Keratinocyte (primary cell): Measurements from ENCODE around the gene BSX. TPM values are rescaled to one million over a fixed set of nuclear protein-coding genes. Genes with fewer than 3 reads are reported as not detected.
A peak's percentile ranks its signal among the peaks of the same experiment; 100 is the strongest.

Experiments
- DNase-seq: peaks from one replicate; pipeline ENCODE4 v3.0.0-alpha.2; 2011; ENCODE audit warnings: low read depth, missing footprints, low spot score
- FAIRE-seq: peaks from 2 replicates; lab custom pipeline; 2011; peaks lifted over from hg19 to GRCh38; lab: Jason Lieb, UNC
- H2AFZ ChIP-seq: 2 replicates; pipeline ENCODE4 v1.6.0; 2012; ENCODE audit warnings: low read length, control low read depth, inconsistent platforms; ENCODE audit not compliant: control insufficient read depth
- H3K27ac ChIP-seq: 2 replicates; pipeline ENCODE4 v1.5.1; 2011; ENCODE audit warnings: low read length; ENCODE audit not compliant: control insufficient read depth, insufficient read depth
- H3K27me3 ChIP-seq: 3 replicates; pipeline ENCODE4 v1.6.0; 2011; ENCODE audit warnings: low read length; ENCODE audit not compliant: control insufficient read depth, insufficient read depth; ENCODE audit errors: extremely low read depth
- H3K36me3 ChIP-seq, 2 experiments: 2 replicates in 1 of 2; 3 replicates in 1 of 2; pipeline ENCODE4 v1.5.1; 2011; ENCODE audit warnings: low read length in 2 of 2, mild to moderate bottlenecking in 1 of 2; ENCODE audit not compliant: control insufficient read depth in 2 of 2, insufficient read depth in 2 of 2; ENCODE audit errors: extremely low read depth in 1 of 2
- H3K4me1 ChIP-seq: 3 replicates; pipeline ENCODE4 v1.5.1; 2011; ENCODE audit warnings: low read length; ENCODE audit not compliant: control insufficient read depth, insufficient read depth; ENCODE audit errors: extremely low read depth
- H3K4me2 ChIP-seq: 3 replicates; pipeline ENCODE4 v1.6.0; 2011; ENCODE audit warnings: low read depth, low read length; ENCODE audit not compliant: control insufficient read depth, insufficient read depth; ENCODE audit errors: extremely low read depth
- H3K4me3 ChIP-seq, 3 experiments: fragments of 200-600 bp in 1 of 3; sonication (generic) in 1 of 3; 2 replicates in 2 of 3; 3 replicates in 1 of 3; pipeline ENCODE4 v1.5.1; 2011 to 2016; ENCODE audit warnings: low read length in 3 of 3, mild to moderate bottlenecking in 3 of 3, control low read depth in 2 of 3, inconsistent platforms in 1 of 3, low read depth in 1 of 3, mixed read lengths in 1 of 3, mixed run types in 1 of 3, moderate library complexity in 1 of 3; ENCODE audit not compliant: control insufficient read depth in 2 of 3, insufficient read depth in 2 of 3; ENCODE audit errors: extremely low read depth in 1 of 3
- H3K79me2 ChIP-seq: 2 replicates; pipeline ENCODE4 v1.6.0; 2012; ENCODE audit warnings: low read length; ENCODE audit not compliant: control insufficient read depth, insufficient read depth
- H3K9ac ChIP-seq: 3 replicates; pipeline ENCODE4 v1.6.0; 2011; ENCODE audit warnings: low read length; ENCODE audit not compliant: control insufficient read depth, insufficient read depth; ENCODE audit errors: extremely low read depth
- H3K9me1 ChIP-seq: 3 replicates; pipeline ENCODE4 v1.6.0; 2011; ENCODE audit warnings: low read length; ENCODE audit not compliant: control insufficient read depth, insufficient read depth; ENCODE audit errors: extremely low read depth
- H3K9me3 ChIP-seq: 2 replicates; pipeline ENCODE4 v1.5.1; 2012; ENCODE audit warnings: low read depth, low read length; ENCODE audit not compliant: control insufficient read depth
- H4K20me1 ChIP-seq: 3 replicates; pipeline ENCODE4 v1.6.0; 2011; ENCODE audit warnings: low read length; ENCODE audit not compliant: control insufficient read depth, insufficient read depth; ENCODE audit errors: extremely low read depth
- CTCF ChIP-seq, 3 experiments: IDR thresholded peaks in 1 of 3; conservative IDR thresholded peaks in 1 of 3; optimal IDR thresholded peaks in 1 of 3; 2 replicates in 2 of 3; 3 replicates in 1 of 3; pipeline versions ENCODE3 to v1.5.1; 2011; ENCODE audit warnings: low read length in 3 of 3, mild to moderate bottlenecking in 3 of 3, moderate library complexity in 2 of 3, control low read depth in 1 of 3, inconsistent platforms in 1 of 3; ENCODE audit not compliant: insufficient read depth in 2 of 3; ENCODE audit errors: extremely low read depth in 1 of 3
- EZH2 ChIP-seq: IDR thresholded peaks from one replicate; pipeline ENCODE4 v1.6.1; 2012; ENCODE audit warnings: inconsistent platforms, mild to moderate bottlenecking, low read length, moderate library complexity
- dilution Hi-C: fragments of 300-500 bp; cut with MboI; formaldehyde crosslinking; loops from one replicate; pipeline ENCODE4 v1.7.0; 2020; ENCODE audit warnings: low sequenced_read_pairs; ENCODE audit not compliant: extremely low pct_ligation_motif_present
- polyA plus RNA-seq, 5 experiments: library from polyadenylated mRNA; depleted of rRNA in 3 of 5; stranded (reverse) in 3 of 5; stranded (forward) in 1 of 5; unstranded in 1 of 5; fragments of >200 nt; gene quantifications; 1 replicate in 1 of 5; 2 replicates in 3 of 5; 3 replicates in 1 of 5; pipeline versions ENCODE4 v1.2.1 to v1.2.3, GENCODE V29; 2011 to 2012; ENCODE audit warnings: missing spikeins in 2 of 5, low read depth in 1 of 5, low replicate concordance in 1 of 5

The BSX gene
- polyA plus RNA-seq, 1 donor (not counting 4 experiments of a cell fraction or from before 2014, with no cell fraction given), result not detected

- H3K9ac ChIP-seq, result no peak overlapping the region
- H3K27me3 ChIP-seq, result peaks cover 3% of the 10 kb centered on the region
- H3K79me2 ChIP-seq, result no peaks in the 10 kb centered on the region
- H3K4me1 ChIP-seq, result no peaks in the 10 kb centered on the region
- no peak overlapping the region for H3K27ac ChIP-seq
- no peak overlapping the region for H2AFZ ChIP-seq
- no peaks in the 10 kb centered on the region for H3K36me3 ChIP-seq
- TF ChIP-seq CTCF (optimal IDR thresholded peaks at IDR 0.05 in 1 of 3, IDR thresholded peaks at IDR 0.05 in 1 of 3, conservative IDR thresholded peaks at IDR 0.05 in 1 of 3; ENCODE audit: extremely low read depth in 1 of 3, insufficient read depth in 2 of 3, low read length in 3 of 3) (peak; percentile 69 to 77 (median 69)), EZH2 (no peak)
- H4K20me1 ChIP-seq, result no peaks in the 10 kb centered on the region
- no peaks in the 10 kb centered on the region for H3K9me3 ChIP-seq
- dilution Hi-C loops, result no loop called here
- peak; percentile 69 for FAIRE-seq
- no peak for DNase-seq
- no peak overlapping the region for H3K4me3 ChIP-seq
- H3K9me1 ChIP-seq, result no peaks in the 10 kb centered on the region
- H3K4me2 ChIP-seq, result no peak overlapping the region
These were observed 39.3 kb upstream of the BSX start for GRCh38 chr11:123020968-123021367.

GRCh38 chr11:123018702-123019101 lies 37.1 kb upstream of the BSX start:
- Histone ChIP-seq H3K36me3 (no peaks in the 10 kb centered on the region), H4K20me1 (no peaks in the 10 kb centered on the region), H2AFZ (no peak overlapping the region), H3K27me3 (peaks cover 3% of the 10 kb centered on the region), H3K79me2 (no peaks in the 10 kb centered on the region), H3K4me1 (no peaks in the 10 kb centered on the region), H3K27ac (no peak overlapping the region), H3K4me2 (no peak overlapping the region), H3K9me3 (no peaks in the 10 kb centered on the region), H3K9me1 (no peaks in the 10 kb centered on the region), H3K9ac (no peak overlapping the region), H3K4me3 (no peak overlapping the region)
- no peak for DNase-seq
- dilution Hi-C loops, result no loop called here
- FAIRE-seq, result no peak
- TF ChIP-seq EZH2, result no peak

- Histone ChIP-seq H3K9me1 (no peaks in the 10 kb centered on the region), H2AFZ (no peak overlapping the region), H3K4me1 (no peaks in the 10 kb centered on the region), H4K20me1 (no peaks in the 10 kb centered on the region), H3K4me2 (no peak overlapping the region), H3K27me3 (peaks cover 9% of the 10 kb centered on the region), H3K79me2 (no peaks in the 10 kb centered on the region), H3K9ac (no peak overlapping the region), H3K36me3 (no peaks in the 10 kb centered on the region), H3K9me3 (no peaks in the 10 kb centered on the region), H3K4me3 (no peak overlapping the region), H3K27ac (no peak overlapping the region)
- FAIRE-seq (no peak), DNase-seq (no peak)
- dilution Hi-C loops, result no loop called here
- no peak for TF ChIP-seq CTCF (optimal IDR thresholded peaks at IDR 0.05 in 1 of 3, IDR thresholded peaks at IDR 0.05 in 1 of 3, conservative IDR thresholded peaks at IDR 0.05 in 1 of 3; ENCODE audit: extremely low read depth in 1 of 3, insufficient read depth in 2 of 3, low read length in 3 of 3)
These were observed 29.9 kb upstream of the BSX start for GRCh38 chr11:123011510-123011909.
